Stomach (tissue), 9 donors: Measurements from ENCODE around the gene IVL. TPM values are rescaled to one million over a fixed set of nuclear protein-coding genes. Genes with fewer than 3 reads are reported as not detected.

ENCODE experiments used
- DNase-seq, 2 donors: peaks; one replicate each; pipeline versions ENCODE4 v3.0.0 to v3.0.0-alpha.2; 2013 to 2019
- H3K27ac ChIP-seq, 5 donors: fragments of 200-600 bp in 4 of 5; sonication (generic) in 4 of 5; one replicate each; pipeline ENCODE4 v1.5.1; 2013 to 2019; ENCODE audit warnings: mild to moderate bottlenecking in 1 of 5, moderate library complexity in 1 of 5
- H3K27me3 ChIP-seq, 3 donors: fragments of 200-600 bp; sonication (generic); one replicate each; pipeline ENCODE4 v1.5.1; 2017 to 2019; ENCODE audit warnings: mixed run types in 1 of 3
- H3K36me3 ChIP-seq, 4 donors: fragments of 200-600 bp; sonication (generic); 1 replicate in 3 of 4; 2 replicates in 1 of 4; pipeline ENCODE4 v1.5.1; 2016 to 2019
- H3K4me1 ChIP-seq, 4 donors: fragments of 200-600 bp; sonication (generic); one replicate each; pipeline ENCODE4 v1.5.1; 2016 to 2019
- H3K4me3 ChIP-seq, 4 donors: fragments of 200-600 bp; sonication (generic) in 3 of 4; one replicate each; pipeline ENCODE4 v1.5.1; 2016 to 2019; ENCODE audit warnings: mild to moderate bottlenecking in 1 of 4
- H3K9me3 ChIP-seq, 4 donors: fragments of 200-600 bp; sonication (generic); one replicate each; pipeline ENCODE4 v1.5.1; 2016 to 2019
- CTCF ChIP-seq, 7 experiments: fragments of 450-650 bp in 4 of 7; fragments of 200-600 bp in 3 of 7; sonication (generic) in 3 of 7; IDR thresholded peaks; one replicate each; pipeline ENCODE4 v1.5.1; 2016 to 2019; ENCODE audit warnings: antibody characterized with exemption in 7 of 7, control low read depth in 2 of 7, mild to moderate bottlenecking in 1 of 7
- EP300 ChIP-seq: sonication (generic); formaldehyde crosslinking; IDR thresholded peaks from one replicate; pipeline ENCODE4 v1.6.1; 2017; ENCODE audit warnings: antibody characterized with exemption
- POLR2A ChIP-seq, 4 donors: fragments of 450-650 bp; IDR thresholded peaks; one replicate each; pipeline ENCODE4 v1.6.1; 2016; ENCODE audit warnings: antibody characterized with exemption in 4 of 4, control low read depth in 2 of 4, mild to moderate bottlenecking in 1 of 4, moderate library complexity in 1 of 4
- POLR2AphosphoS5 ChIP-seq, 3 donors: sonication (generic); formaldehyde crosslinking; IDR thresholded peaks; one replicate each; pipeline ENCODE4 v1.6.1; 2016; ENCODE audit warnings: antibody characterized with exemption in 3 of 3
- WGBS, 5 donors: extraction: QIAGEN DNeasy Blood & Tissue Kit in 3 of 5; methylation state at CpG; one replicate each; pipeline versions ENCODE4 v1.1.5 to v1.1.7; 2013 to 2018; 5-methylcytosine and 5-hydroxymethylcytosine counted together
- intact Hi-C: fragments of 100-400 bp; cut with DNase I; formaldehyde crosslinking; loops from one replicate; pipeline ENCODE4 v1.15.1; 2023; ENCODE audit warnings: low total_unique reads
- polyA plus RNA-seq, 3 donors: library from polyadenylated mRNA; stranded (reverse); fragments of 200-250 nt; gene quantifications; one replicate each; pipeline ENCODE4 v1.2.3, GENCODE V29; 2013
- total RNA-seq, 5 donors: library from RNA; depleted of rRNA; stranded (reverse); fragments of >200 nt; gene quantifications; one replicate each; pipeline versions ENCODE4 v1.1.0 to v1.2.3, GENCODE V29; 2014 to 2016
- donor health status: healthy with polysubstance abuse.
- donor health status: Bipolar disorder and iron deficiency.
- donor health status: healthy.

IVL gene
- total and polyA plus RNA-seq, 8 donors = 11.5 TPM; not detected in 7

GRCh38 chr1:152878042-152878441 is 30.3 kb upstream of the IVL start, which contains the start of gene SMCP:
SMCP (plus strand) TSS chr1:152878322; CDS start chr1:152884423, 6,101 bp downstream.
- no peak within 1 kb of the TSS for H3K4me3 ChIP-seq

DNA sequence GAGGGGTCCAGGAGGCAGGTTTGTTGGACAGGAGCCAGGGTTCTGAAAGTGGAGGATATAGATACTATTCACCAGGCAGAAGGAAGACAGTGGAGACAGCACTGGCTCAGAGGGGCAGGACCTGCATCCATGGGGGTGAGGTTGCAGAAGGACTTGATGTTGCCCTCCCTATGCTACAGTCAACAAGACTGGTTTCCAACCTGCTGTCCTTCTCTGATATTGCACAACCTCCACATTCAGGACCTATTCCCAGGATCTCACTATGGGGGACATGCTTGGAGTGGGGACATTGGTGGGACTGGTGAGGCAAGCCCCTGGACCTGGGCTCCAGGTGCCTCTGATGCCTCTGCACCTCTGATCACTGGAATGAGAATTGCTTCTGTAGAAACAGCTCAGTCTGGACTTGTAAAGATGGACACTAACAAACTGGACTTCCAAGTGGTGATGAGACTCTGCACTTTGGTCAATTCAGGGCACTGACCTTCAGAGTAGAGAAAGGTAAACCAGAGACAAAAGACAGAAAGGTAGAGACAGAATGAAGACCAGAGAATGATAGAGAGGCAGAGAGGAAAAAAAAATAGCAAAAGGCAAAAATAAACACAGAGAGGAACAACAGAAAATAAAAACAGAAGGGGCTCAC is 28.7 kb upstream of the IVL start:
- TF ChIP-seq CTCF (IDR thresholded peaks at IDR 0.05) (no peak), POLR2A (IDR thresholded peaks at IDR 0.05) (no peak), EP300 (no peak), POLR2AphosphoS5 (IDR thresholded peaks at IDR 0.05) (no peak)
- no peaks in the 10 kb centered on the region for H3K36me3 ChIP-seq
- no peaks in the 10 kb centered on the region for H3K9me3 ChIP-seq
- no peak for DNase-seq
- H3K27ac ChIP-seq = no peak overlapping the region
- H3K4me3 ChIP-seq = no peak overlapping the region
- H3K4me1 ChIP-seq = no peaks in the 10 kb centered on the region
- H3K27me3 ChIP-seq = no peaks in the 10 kb centered on the region
- intact Hi-C loops = no loop called here

More at GRCh38 chr1:152878042-152878441, 30.3 kb upstream of the IVL start, which contains the start of gene SMCP:
- TF ChIP-seq CTCF (IDR thresholded peaks at IDR 0.05) (no peak), POLR2AphosphoS5 (IDR thresholded peaks at IDR 0.05) (no peak)
- intact Hi-C loops = no loop called here
- DNase-seq = no peak
- Histone ChIP-seq H3K27ac (no peak within 1 kb of the TSS), H3K36me3 (no peaks in the 10 kb centered on the region), H3K9me3 (no peaks in the 10 kb centered on the region), H3K4me1 (no peaks in the 10 kb centered on the region), H3K27me3 (no peaks in the 10 kb centered on the region)
- WGBS, 5 donors = 6 to 19% (median 12%) methylated on average over 1 of the region's 1 CpG

- 78 to 85% (median 81%) methylated on average over 4 of the region's 4 CpGs for WGBS, 5 donors
- Histone ChIP-seq H3K27me3 (no peaks in the 10 kb centered on the region), H3K36me3 (no peaks in the 10 kb centered on the region), H3K27ac (no peak overlapping the region), H3K9me3 (no peaks in the 10 kb centered on the region), H3K4me3 (no peak overlapping the region), H3K4me1 (no peaks in the 10 kb centered on the region)
- DNase-seq = no peak
- no peak for TF ChIP-seq POLR2AphosphoS5 (IDR thresholded peaks at IDR 0.05)
- intact Hi-C loops = no loop called here
Measured at GRCh38 chr1:152880316-152880715, 28.0 kb upstream of the IVL start.

DNA sequence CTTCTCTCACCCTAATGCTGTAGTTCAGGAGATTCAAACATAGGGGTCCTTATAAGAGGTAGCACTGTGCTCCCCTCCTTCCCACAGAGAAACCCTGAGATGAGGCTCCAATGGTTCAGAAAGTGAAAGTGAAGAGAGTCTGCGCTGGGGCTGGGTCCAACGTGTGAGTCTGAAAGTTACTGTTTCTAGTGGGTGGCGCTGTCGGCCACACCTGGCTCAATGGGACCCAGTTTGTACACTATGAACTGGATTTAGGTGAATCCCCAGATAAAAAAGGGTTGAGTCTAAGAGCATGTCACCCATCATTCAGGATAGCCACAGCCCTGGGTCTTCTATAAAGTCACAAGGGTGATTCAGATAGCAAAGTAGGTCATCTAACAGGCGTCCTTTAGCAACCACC is 27.4 kb upstream of the IVL start:
- Histone ChIP-seq H3K36me3 (no peaks in the 10 kb centered on the region), H3K27ac (no peak overlapping the region), H3K9me3 (no peaks in the 10 kb centered on the region), H3K27me3 (no peaks in the 10 kb centered on the region), H3K4me1 (no peaks in the 10 kb centered on the region), H3K4me3 (no peak overlapping the region)
- DNase-seq = no peak
- TF ChIP-seq EP300 (no peak), CTCF (IDR thresholded peaks at IDR 0.05) (no peak), POLR2AphosphoS5 (IDR thresholded peaks at IDR 0.05) (no peak), POLR2A (IDR thresholded peaks at IDR 0.05) (no peak)
- WGBS, 5 donors = 55 to 86% (median 72%) methylated on average over 5 of the region's 5 CpGs
- intact Hi-C loops = no loop called here

GRCh38 chr1:152884085-152884484 is 24.3 kb upstream of the IVL start:
- Histone ChIP-seq H3K27me3 (no peaks in the 10 kb centered on the region), H3K4me3 (no peak overlapping the region), H3K9me3 (no peaks in the 10 kb centered on the region), H3K27ac (no peak overlapping the region), H3K36me3 (no peaks in the 10 kb centered on the region), H3K4me1 (no peaks in the 10 kb centered on the region)
- TF ChIP-seq POLR2A (IDR thresholded peaks at IDR 0.05) = no peak
- TF ChIP-seq CTCF (IDR thresholded peaks at IDR 0.05) = no peak
- no peak for TF ChIP-seq EP300
- TF ChIP-seq POLR2AphosphoS5 (IDR thresholded peaks at IDR 0.05) = no peak
- intact Hi-C loops = no loop called here
- DNase-seq = no peak
